Lower lobe of right lung (tissue), 2 donors: Measurements from ENCODE around the gene KCP. TPM values are rescaled to one million over a fixed set of nuclear protein-coding genes. Genes with fewer than 3 reads are reported as not detected.

ENCODE experiments used
- ATAC-seq, 2 donors: fragments of 200-7000 bp; cut with Tn5 transposase; one replicate each; pipeline ENCODE4 v1.9.1; 2020 to 2022; ENCODE audit warnings: mild to moderate bottlenecking in 2 of 2, moderate library complexity in 2 of 2
- DNase-seq: peaks from one replicate; pipeline ENCODE4 v3.0.0-alpha.2; 2020
- H3K27ac ChIP-seq: fragments of 200-600 bp; one replicate; pipeline ENCODE4 v1.8.0; 2022
- H3K27me3 ChIP-seq: fragments of 200-600 bp; one replicate; pipeline ENCODE4 v1.8.0; 2022; ENCODE audit warnings: low read depth
- H3K36me3 ChIP-seq: fragments of 200-600 bp; one replicate; pipeline ENCODE4 v1.8.0; 2022; ENCODE audit warnings: mild to moderate bottlenecking
- H3K4me1 ChIP-seq: fragments of 200-600 bp; one replicate; pipeline ENCODE4 v1.8.0; 2022
- H3K4me3 ChIP-seq: fragments of 200-600 bp; one replicate; pipeline ENCODE4 v1.8.0; 2022; ENCODE audit warnings: mild to moderate bottlenecking
- H3K9me3 ChIP-seq: fragments of 200-600 bp; one replicate; pipeline ENCODE4 v1.8.0; 2022
- intact Hi-C: fragments of 100-400 bp; cut with DNase I; formaldehyde crosslinking; loops from one replicate; pipeline ENCODE4 v1.11.0; 2022
- total RNA-seq: library from RNA; stranded (reverse); fragmentation: NEBNext Ultra II Directional; extraction: Animal tissue kit (Norgen Biotek cat#: 25700); gene quantifications from one replicate; pipeline ENCODE4 v1.2.1, GENCODE V29; 2021
- TF ChIP-seq, protein P1 (sequence below): fragments of 200-600 bp; IDR thresholded peaks from one replicate; pipeline ENCODE4 v1.8.0; 2022; ENCODE audit warnings: antibody characterized with exemption, mild to moderate bottlenecking
- donor health status: DM: no; HTN: yes; CAD: no; lungs with severe emphysema.

The KCP gene
- total RNA-seq, 1 donor from 2014 or later = 1.3 TPM

DNA sequence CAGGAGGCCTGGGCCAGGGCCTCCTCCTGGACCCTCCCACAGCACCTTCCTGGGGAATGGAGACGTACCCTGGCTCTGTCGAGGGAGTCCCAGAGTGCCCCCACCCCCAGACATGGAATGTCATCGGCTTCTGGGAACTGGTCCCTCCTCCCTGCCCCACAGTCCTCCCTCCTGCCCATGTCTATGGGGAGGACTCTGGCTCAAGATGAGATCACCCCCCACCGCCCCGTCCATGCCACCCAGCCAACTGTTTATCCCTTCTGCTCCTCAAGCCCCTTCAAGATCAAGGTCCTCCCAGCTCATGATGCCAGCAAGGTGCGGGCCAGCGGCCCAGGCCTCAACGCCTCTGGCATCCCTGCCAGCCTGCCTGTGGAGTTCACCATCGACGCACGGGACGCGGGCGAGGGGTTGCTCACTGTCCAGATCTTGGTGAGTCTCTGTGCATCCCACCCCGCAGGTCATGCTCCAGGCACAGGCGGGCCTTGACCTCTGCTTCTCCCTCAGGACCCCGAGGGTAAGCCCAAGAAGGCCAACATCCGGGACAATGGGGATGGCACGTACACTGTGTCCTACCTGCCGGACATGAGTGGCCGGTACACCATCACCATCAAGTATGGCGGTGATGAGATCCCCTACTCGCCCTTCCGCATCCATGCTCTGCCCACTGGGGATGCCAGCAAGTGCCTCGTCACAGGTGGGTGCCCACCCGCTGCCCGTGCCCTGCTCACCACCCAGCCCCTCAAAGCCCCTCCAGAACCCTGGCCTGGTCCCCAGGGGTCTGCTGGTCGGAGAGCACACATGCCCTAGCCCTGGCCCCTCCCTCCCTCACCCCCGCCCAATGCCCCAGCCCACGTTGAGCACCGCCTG, 62.0 kb downstream of the KCP start:
- no peak for ATAC-seq
- H3K9me3 ChIP-seq = no peaks in the 10 kb centered on the region
- H3K4me1 ChIP-seq = no peaks in the 10 kb centered on the region
- H3K27me3 ChIP-seq = no peaks in the 10 kb centered on the region
- no peak for DNase-seq
- intact Hi-C loops = no loop called here
- TF ChIP-seq, protein P1, sequence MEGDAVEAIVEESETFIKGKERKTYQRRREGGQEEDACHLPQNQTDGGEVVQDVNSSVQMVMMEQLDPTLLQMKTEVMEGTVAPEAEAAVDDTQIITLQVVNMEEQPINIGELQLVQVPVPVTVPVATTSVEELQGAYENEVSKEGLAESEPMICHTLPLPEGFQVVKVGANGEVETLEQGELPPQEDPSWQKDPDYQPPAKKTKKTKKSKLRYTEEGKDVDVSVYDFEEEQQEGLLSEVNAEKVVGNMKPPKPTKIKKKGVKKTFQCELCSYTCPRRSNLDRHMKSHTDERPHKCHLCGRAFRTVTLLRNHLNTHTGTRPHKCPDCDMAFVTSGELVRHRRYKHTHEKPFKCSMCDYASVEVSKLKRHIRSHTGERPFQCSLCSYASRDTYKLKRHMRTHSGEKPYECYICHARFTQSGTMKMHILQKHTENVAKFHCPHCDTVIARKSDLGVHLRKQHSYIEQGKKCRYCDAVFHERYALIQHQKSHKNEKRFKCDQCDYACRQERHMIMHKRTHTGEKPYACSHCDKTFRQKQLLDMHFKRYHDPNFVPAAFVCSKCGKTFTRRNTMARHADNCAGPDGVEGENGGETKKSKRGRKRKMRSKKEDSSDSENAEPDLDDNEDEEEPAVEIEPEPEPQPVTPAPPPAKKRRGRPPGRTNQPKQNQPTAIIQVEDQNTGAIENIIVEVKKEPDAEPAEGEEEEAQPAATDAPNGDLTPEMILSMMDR = no peak
- no peaks in the 10 kb centered on the region for H3K36me3 ChIP-seq
- no peak overlapping the region for H3K4me3 ChIP-seq
- H3K27ac ChIP-seq = no peak overlapping the region

DNA sequence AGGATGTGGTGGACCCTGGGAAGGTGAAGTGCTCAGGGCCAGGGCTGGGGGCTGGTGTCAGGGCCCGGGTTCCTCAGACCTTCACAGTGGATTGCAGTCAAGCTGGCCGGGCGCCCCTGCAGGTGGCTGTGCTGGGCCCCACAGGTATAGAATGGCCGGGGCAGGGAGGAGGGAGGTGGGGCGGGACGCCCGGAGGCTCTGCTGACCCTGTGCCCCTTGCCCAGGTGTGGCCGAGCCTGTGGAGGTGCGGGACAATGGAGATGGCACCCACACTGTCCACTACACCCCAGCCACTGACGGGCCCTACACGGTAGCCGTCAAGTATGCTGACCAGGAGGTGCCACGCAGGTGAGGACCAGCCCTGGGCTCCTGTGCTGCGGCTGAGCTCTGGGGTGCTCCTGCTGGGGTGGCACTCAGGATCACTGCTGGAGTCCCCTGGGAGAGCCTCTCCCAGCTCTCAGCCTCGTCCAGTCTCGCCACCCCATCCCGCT, 62.7 kb downstream of the KCP start:
- Histone ChIP-seq H3K27me3 (no peaks in the 10 kb centered on the region), H3K36me3 (no peaks in the 10 kb centered on the region), H3K4me1 (no peaks in the 10 kb centered on the region), H3K27ac (no peak overlapping the region), H3K4me3 (no peak overlapping the region), H3K9me3 (no peaks in the 10 kb centered on the region)
- ATAC-seq (no peak), DNase-seq (no peak)
- intact Hi-C loops = no loop called here
- TF ChIP-seq, protein P1 = no peak

DNA sequence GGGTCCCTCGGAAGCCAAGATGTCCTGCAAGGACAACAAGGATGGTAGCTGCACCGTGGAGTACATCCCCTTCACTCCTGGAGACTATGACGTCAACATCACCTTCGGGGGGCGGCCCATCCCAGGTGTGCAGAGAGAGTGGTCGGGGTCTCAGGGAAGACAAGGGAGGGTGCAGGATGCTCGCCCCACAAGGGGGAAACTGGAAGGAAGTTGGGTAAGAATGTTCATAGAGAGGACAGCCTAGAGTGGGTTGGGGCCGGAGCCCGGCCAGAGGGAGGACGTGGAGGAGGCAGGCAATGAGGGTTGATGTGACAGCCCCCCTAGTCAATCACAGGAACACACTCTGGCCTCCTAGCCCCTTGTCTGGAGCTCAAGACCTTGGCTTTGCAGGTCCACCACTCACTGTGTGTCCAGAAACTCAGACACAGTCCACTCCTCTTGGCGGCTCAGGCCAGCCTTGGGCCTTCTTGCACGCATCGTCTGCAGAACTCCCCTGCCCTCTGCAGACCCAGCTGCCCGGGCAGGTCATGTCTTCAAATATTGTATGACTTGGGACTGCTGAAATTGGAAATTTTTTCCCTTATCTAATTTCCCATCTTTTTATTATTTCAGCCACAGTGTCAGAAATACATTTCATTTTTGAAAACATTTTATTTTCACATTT, 63.6 kb downstream of the KCP start:
- H3K9me3 ChIP-seq = no peaks in the 10 kb centered on the region
- TF ChIP-seq, protein P1 = no peak
- no peaks in the 10 kb centered on the region for H3K36me3 ChIP-seq
- H3K4me3 ChIP-seq = no peak overlapping the region
- H3K27me3 ChIP-seq = no peaks in the 10 kb centered on the region
- ATAC-seq = no peak
- intact Hi-C loops = no loop called here
- DNase-seq = no peak
- no peaks in the 10 kb centered on the region for H3K4me1 ChIP-seq
- no peak overlapping the region for H3K27ac ChIP-seq

DNA sequence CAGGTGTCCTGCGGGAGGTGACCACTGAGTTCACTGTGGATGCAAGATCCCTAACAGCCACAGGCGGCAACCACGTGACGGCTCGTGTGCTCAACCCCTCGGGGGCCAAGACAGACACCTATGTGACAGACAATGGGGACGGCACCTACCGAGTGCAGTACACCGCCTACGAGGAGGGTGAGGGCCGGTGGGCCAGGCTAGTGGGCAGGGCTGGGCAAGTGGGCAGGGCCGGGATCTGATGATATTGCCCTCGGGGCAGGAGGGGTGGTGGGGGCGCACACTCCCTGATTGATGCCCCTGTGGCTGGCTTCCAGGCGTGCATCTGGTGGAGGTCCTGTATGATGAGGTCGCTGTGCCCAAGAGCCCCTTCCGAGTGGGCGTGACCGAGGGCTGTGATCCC, 64.5 kb downstream of the KCP start:
- Histone ChIP-seq H3K27me3 (no peaks in the 10 kb centered on the region), H3K4me1 (no peaks in the 10 kb centered on the region), H3K9me3 (no peaks in the 10 kb centered on the region), H3K4me3 (no peak overlapping the region), H3K27ac (no peak overlapping the region), H3K36me3 (no peaks in the 10 kb centered on the region)
- TF ChIP-seq, protein P1 = no peak
- intact Hi-C loops = no loop called here
- DNase-seq = no peak
- ATAC-seq = no peak

DNA sequence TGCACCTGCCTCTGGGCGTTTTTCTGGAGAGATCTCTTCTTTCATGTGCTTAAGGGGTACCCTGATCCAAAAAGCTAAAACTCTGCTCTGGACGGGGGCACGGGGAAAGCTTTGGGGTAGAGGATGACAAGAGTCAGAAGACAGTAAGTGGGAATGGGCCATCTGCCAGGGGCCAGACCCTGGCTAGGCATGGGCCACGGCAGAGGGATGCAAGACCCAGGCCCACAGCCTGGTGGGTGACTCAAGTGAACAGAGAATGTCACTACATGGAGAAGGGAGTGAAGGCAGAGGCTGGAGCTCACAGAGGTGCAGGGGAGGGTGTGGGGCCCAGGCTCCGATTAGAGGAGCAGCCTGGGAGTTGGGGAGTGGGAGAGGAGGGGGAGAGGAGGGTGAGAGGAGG, 65.0 kb downstream of the KCP start:
- ATAC-seq (no peak), DNase-seq (no peak)
- Histone ChIP-seq H3K4me1 (no peaks in the 10 kb centered on the region), H3K36me3 (no peaks in the 10 kb centered on the region), H3K27me3 (no peaks in the 10 kb centered on the region), H3K4me3 (no peak overlapping the region), H3K9me3 (no peaks in the 10 kb centered on the region), H3K27ac (no peak overlapping the region)
- TF ChIP-seq, protein P1 = no peak
- intact Hi-C loops = no loop called here
